ENCODE results near the gene PNPT1. TPM values are rescaled to one million over a fixed set of nuclear protein-coding genes. Genes with fewer than 3 reads are reported as not detected.

Gene PNPT1
- total and polyA plus RNA-seq, 2 of the 13 experiments (the other 11 are each of a cell fraction or from before 2014, with no cell fraction given) = 23.4 to 61.0 TPM

DNA sequence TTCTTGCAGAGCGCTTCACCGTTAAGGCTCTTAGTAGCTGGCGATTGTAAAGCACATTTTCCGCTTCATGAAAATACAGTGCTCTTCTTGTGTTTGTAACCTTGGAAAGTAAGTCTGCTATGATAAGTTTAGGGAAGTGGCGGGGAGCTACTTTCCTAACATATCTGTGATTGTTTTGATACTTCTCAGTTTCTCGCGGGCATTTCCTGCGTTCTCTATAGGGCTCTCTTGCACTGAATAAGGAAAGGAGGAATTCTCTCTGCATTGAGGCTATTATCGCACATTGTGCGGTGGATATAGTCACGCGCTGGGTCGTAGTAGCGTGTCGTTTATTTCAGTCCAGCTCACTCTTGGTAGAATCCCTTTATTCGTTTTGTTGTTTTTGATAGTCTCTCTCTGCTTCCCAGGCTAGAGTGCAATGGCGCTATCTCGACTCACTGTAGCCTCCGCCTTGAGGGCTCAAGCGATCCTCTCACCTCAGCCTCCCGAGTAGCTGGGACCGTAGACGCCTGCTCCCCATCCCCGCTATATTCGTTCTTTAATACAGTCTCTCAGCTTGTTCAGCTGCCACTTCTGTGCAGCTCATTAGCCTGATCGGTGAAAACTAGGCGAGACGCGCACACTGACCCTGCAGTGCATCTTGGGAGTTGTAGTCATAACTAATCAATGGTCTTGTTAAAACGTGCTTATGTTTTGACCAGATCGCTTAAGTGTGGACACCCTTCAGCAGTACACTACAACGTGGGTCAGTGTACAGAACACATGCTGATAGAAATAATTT is 75.2 kb downstream of the PNPT1 start (continued):
- TF ChIP-seq, protein P1, sequence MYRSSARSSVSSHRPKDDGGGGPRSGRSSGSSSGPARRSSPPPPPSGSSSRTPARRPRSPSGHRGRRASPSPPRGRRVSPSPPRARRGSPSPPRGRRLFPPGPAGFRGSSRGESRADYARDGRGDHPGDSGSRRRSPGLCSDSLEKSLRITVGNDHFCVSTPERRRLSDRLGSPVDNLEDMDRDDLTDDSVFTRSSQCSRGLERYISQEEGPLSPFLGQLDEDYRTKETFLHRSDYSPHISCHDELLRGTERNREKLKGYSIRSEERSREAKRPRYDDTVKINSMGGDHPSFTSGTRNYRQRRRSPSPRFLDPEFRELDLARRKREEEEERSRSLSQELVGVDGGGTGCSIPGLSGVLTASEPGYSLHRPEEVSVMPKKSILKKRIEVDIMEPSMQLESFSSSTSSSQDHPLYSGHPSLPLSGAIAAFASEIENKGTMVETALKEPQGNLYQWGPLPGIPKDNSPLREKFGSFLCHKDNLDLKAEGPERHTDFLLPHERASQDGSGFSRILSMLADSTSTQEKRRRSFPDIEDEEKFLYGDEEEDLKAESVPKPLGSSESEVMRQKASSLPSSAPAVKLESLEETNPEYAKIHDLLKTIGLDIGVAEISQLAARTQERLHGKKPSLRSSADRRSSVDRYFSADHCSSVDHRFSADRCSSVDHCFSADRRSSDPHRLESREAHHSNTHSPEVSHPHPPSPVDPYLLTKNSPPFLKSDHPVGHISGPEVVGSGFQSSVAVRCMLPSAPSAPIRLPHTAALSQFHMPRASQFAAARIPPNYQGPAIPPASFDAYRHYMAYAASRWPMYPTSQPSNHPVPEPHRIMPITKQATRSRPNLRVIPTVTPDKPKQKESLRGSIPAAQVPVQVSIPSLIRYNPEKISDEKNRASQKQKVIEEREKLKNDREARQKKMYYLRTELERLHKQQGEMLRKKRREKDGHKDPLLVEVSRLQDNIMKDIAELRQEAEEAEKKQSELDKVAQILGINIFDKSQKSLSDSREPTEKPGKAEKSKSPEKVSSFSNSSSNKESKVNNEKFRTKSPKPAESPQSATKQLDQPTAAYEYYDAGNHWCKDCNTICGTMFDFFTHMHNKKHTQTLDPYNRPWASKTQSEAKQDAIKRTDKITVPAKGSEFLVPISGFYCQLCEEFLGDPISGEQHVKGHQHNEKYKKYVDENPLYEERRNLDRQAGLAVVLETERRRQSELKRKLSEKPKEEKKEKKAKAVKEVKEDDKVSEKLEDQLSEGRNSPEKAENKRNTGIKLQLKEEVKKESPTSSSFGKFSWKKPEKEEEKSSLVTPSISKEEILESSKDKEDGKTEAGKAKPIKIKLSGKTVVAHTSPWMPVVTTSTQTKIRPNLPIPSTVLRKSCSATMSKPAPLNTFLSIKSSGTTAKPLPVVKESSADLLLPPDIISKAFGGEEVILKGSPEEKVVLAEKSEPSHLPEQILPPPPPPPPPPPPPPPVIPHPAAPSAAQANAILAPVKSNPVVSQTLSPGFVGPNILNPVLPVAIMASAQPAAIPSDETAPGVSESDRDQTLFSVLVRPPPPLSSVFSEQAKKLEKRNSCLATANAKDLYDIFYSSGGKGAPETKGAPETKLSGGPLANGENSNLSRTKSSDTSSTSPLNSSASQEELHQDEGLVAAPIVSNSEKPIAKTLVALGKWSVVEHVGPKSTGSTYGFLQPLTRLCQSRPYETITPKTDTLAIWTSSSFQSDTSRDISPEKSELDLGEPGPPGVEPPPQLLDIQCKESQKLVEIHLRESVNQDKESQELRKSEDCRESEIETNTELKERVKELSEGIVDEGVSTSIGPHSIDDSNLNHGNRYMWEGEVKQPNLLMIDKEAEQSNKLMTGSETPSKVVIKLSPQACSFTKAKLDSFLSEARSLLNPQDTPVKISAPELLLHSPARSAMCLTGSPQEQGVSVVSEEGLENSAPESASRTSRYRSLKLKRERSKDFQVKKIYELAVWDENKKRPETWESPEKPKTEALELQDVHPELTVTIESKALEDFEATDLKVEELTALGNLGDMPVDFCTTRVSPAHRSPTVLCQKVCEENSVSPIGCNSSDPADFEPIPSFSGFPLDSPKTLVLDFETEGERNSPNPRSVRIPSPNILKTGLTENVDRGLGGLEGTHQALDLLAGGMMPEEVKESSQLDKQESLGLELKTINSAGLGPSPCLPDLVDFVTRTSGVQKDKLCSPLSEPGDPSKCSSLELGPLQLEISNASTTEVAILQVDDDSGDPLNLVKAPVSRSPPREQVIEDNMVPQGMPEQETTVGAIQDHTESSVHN (CRISPR knock-in tag; IDR thresholded peaks at IDR 0.05) = no peak
- TF ChIP-seq ATF1 (CRISPR knock-in tag; IDR thresholded peaks at IDR 0.05) (peak; percentile 52; the same call in 1 of the 2 replicates), FIP1L1 (IDR thresholded peaks at IDR 0.05; ENCODE audit: borderline replicate concordance, insufficient read depth, low read depth, low read length) (no peak), ISX (CRISPR knock-in tag; conservative IDR thresholded peaks at IDR 0.05) (no peak), ISL2 (CRISPR knock-in tag; IDR thresholded peaks at IDR 0.05) (no peak), ZNF724P (CRISPR knock-in tag; IDR thresholded peaks at IDR 0.05; ENCODE audit: borderline replicate concordance) (no peak), MXD4 (CRISPR knock-in tag; IDR thresholded peaks at IDR 0.05) (peak; percentile 46; the same call in 1 of the 2 replicates), ZBTB7A (CRISPR knock-in tag; IDR thresholded peaks at IDR 0.05) (no peak), MTA1 (CRISPR knock-in tag; IDR thresholded peaks at IDR 0.05; ENCODE audit: borderline replicate concordance) (no peak), ZNF549 (CRISPR knock-in tag; IDR thresholded peaks at IDR 0.05) (no peak; the same call in 1 of the 2 replicates)
- TF ChIP-seq, protein P2, sequence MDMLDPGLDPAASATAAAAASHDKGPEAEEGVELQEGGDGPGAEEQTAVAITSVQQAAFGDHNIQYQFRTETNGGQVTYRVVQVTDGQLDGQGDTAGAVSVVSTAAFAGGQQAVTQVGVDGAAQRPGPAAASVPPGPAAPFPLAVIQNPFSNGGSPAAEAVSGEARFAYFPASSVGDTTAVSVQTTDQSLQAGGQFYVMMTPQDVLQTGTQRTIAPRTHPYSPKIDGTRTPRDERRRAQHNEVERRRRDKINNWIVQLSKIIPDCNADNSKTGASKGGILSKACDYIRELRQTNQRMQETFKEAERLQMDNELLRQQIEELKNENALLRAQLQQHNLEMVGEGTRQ (IDR thresholded peaks at IDR 0.05; ENCODE audit: low read depth, low read length) = peak; percentile 8; the same call in 1 of the 2 replicates
- TF ChIP-seq, protein P2 (CRISPR knock-in tag; IDR thresholded peaks at IDR 0.05; ENCODE audit: borderline replicate concordance) = no peak
- TF ChIP-seq, protein P3, sequence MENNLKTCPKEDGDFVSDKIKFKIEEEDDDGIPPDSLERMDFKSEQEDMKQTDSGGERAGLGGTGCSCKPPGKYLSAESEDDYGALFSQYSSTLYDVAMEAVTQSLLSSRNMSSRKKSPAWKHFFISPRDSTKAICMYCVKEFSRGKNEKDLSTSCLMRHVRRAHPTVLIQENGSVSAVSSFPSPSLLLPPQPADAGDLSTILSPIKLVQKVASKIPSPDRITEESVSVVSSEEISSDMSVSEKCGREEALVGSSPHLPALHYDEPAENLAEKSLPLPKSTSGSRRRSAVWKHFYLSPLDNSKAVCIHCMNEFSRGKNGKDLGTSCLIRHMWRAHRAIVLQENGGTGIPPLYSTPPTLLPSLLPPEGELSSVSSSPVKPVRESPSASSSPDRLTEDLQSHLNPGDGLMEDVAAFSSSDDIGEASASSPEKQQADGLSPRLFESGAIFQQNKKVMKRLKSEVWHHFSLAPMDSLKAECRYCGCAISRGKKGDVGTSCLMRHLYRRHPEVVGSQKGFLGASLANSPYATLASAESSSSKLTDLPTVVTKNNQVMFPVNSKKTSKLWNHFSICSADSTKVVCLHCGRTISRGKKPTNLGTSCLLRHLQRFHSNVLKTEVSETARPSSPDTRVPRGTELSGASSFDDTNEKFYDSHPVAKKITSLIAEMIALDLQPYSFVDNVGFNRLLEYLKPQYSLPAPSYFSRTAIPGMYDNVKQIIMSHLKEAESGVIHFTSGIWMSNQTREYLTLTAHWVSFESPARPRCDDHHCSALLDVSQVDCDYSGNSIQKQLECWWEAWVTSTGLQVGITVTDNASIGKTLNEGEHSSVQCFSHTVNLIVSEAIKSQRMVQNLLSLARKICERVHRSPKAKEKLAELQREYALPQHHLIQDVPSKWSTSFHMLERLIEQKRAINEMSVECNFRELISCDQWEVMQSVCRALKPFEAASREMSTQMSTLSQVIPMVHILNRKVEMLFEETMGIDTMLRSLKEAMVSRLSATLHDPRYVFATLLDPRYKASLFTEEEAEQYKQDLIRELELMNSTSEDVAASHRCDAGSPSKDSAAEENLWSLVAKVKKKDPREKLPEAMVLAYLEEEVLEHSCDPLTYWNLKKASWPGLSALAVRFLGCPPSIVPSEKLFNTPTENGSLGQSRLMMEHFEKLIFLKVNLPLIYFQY (CRISPR knock-in tag; IDR thresholded peaks at IDR 0.05; ENCODE audit: borderline replicate concordance) = no peak
